Ovary (tissue), 3 donors: ENCODE measurements around the gene TP73.

Experiments
- EP300 ChIP-seq: sonication (generic); formaldehyde crosslinking; IDR thresholded peaks from one replicate; pipeline ENCODE4 v1.6.1; 2017; ENCODE audit warnings: antibody characterized with exemption
- TF ChIP-seq, protein P1 (sequence below), 3 donors: fragments of 450-650 bp in 2 of 3; fragments of 200-600 bp in 1 of 3; IDR thresholded peaks; one replicate each; pipeline versions ENCODE4 v1.5.1 to v1.8.0; 2016 to 2022; ENCODE audit warnings: antibody characterized with exemption in 3 of 3, mild to moderate bottlenecking in 1 of 3
- donor health status: DM: no; HTN: no; CAD: no.

DNA sequence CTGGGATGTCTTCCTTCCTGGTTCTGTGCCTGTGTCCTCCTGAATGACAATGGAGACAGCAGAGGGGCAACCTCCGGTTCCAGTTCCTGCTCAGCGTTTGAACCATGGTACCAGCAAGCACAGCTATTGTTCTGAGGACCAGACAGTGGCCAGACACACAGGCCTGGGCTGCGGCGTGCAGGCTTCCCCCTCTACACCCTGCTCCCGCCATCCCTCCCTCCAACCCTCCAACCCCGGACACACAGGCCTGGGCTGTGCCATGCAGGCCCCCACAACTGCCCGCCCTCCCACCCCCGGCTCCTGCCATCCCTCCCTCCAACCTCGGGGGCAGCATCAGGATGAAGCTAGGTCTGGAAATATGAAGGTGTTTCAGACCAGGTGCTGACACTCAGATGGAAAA lies 35.5 kb upstream of the TP73 start:
- TF ChIP-seq, protein P1, sequence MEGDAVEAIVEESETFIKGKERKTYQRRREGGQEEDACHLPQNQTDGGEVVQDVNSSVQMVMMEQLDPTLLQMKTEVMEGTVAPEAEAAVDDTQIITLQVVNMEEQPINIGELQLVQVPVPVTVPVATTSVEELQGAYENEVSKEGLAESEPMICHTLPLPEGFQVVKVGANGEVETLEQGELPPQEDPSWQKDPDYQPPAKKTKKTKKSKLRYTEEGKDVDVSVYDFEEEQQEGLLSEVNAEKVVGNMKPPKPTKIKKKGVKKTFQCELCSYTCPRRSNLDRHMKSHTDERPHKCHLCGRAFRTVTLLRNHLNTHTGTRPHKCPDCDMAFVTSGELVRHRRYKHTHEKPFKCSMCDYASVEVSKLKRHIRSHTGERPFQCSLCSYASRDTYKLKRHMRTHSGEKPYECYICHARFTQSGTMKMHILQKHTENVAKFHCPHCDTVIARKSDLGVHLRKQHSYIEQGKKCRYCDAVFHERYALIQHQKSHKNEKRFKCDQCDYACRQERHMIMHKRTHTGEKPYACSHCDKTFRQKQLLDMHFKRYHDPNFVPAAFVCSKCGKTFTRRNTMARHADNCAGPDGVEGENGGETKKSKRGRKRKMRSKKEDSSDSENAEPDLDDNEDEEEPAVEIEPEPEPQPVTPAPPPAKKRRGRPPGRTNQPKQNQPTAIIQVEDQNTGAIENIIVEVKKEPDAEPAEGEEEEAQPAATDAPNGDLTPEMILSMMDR (IDR thresholded peaks at IDR 0.05), result no peak
- TF ChIP-seq EP300, result no peak
